ENCODE data around the gene ZNF558.

- TF ChIP-seq, protein P1, sequence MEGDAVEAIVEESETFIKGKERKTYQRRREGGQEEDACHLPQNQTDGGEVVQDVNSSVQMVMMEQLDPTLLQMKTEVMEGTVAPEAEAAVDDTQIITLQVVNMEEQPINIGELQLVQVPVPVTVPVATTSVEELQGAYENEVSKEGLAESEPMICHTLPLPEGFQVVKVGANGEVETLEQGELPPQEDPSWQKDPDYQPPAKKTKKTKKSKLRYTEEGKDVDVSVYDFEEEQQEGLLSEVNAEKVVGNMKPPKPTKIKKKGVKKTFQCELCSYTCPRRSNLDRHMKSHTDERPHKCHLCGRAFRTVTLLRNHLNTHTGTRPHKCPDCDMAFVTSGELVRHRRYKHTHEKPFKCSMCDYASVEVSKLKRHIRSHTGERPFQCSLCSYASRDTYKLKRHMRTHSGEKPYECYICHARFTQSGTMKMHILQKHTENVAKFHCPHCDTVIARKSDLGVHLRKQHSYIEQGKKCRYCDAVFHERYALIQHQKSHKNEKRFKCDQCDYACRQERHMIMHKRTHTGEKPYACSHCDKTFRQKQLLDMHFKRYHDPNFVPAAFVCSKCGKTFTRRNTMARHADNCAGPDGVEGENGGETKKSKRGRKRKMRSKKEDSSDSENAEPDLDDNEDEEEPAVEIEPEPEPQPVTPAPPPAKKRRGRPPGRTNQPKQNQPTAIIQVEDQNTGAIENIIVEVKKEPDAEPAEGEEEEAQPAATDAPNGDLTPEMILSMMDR (conservative IDR thresholded peaks at IDR 0.05; ENCODE audit: low read depth in 2 of 2) = no peak
- TF ChIP-seq POLR2AphosphoS5 (IDR thresholded peaks at IDR 0.05; ENCODE audit: low read depth) (no peak), EZH2 (IDR thresholded peaks at IDR 0.05; ENCODE audit: low read depth, unreplicated experiment) (no peak), JUNB (IDR thresholded peaks at IDR 0.05; ENCODE audit: unreplicated experiment) (no peak), EZH2phosphoT487 (IDR thresholded peaks at IDR 0.05; ENCODE audit: unreplicated experiment) (no peak), ETS1 (IDR thresholded peaks at IDR 0.05) (no peak), NANOG (IDR thresholded peaks at IDR 0.05; ENCODE audit: borderline replicate concordance) (no peak), CREB1 (CRISPR knock-in tag; IDR thresholded peaks at IDR 0.05; ENCODE audit: low read depth) (no peak), ZNF331 (CRISPR knock-in tag; IDR thresholded peaks at IDR 0.05; ENCODE audit: low read depth) (no peak), STAT1 (IDR thresholded peaks at IDR 0.05; ENCODE audit: unreplicated experiment) (no peak), ZNF114 (CRISPR knock-in tag; IDR thresholded peaks at IDR 0.05) (no peak)
- TF ChIP-seq, protein P2, sequence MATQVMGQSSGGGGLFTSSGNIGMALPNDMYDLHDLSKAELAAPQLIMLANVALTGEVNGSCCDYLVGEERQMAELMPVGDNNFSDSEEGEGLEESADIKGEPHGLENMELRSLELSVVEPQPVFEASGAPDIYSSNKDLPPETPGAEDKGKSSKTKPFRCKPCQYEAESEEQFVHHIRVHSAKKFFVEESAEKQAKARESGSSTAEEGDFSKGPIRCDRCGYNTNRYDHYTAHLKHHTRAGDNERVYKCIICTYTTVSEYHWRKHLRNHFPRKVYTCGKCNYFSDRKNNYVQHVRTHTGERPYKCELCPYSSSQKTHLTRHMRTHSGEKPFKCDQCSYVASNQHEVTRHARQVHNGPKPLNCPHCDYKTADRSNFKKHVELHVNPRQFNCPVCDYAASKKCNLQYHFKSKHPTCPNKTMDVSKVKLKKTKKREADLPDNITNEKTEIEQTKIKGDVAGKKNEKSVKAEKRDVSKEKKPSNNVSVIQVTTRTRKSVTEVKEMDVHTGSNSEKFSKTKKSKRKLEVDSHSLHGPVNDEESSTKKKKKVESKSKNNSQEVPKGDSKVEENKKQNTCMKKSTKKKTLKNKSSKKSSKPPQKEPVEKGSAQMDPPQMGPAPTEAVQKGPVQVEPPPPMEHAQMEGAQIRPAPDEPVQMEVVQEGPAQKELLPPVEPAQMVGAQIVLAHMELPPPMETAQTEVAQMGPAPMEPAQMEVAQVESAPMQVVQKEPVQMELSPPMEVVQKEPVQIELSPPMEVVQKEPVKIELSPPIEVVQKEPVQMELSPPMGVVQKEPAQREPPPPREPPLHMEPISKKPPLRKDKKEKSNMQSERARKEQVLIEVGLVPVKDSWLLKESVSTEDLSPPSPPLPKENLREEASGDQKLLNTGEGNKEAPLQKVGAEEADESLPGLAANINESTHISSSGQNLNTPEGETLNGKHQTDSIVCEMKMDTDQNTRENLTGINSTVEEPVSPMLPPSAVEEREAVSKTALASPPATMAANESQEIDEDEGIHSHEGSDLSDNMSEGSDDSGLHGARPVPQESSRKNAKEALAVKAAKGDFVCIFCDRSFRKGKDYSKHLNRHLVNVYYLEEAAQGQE (IDR thresholded peaks at IDR 0.05; ENCODE audit: unreplicated experiment) = no peak
- TF ChIP-seq, protein P3, sequence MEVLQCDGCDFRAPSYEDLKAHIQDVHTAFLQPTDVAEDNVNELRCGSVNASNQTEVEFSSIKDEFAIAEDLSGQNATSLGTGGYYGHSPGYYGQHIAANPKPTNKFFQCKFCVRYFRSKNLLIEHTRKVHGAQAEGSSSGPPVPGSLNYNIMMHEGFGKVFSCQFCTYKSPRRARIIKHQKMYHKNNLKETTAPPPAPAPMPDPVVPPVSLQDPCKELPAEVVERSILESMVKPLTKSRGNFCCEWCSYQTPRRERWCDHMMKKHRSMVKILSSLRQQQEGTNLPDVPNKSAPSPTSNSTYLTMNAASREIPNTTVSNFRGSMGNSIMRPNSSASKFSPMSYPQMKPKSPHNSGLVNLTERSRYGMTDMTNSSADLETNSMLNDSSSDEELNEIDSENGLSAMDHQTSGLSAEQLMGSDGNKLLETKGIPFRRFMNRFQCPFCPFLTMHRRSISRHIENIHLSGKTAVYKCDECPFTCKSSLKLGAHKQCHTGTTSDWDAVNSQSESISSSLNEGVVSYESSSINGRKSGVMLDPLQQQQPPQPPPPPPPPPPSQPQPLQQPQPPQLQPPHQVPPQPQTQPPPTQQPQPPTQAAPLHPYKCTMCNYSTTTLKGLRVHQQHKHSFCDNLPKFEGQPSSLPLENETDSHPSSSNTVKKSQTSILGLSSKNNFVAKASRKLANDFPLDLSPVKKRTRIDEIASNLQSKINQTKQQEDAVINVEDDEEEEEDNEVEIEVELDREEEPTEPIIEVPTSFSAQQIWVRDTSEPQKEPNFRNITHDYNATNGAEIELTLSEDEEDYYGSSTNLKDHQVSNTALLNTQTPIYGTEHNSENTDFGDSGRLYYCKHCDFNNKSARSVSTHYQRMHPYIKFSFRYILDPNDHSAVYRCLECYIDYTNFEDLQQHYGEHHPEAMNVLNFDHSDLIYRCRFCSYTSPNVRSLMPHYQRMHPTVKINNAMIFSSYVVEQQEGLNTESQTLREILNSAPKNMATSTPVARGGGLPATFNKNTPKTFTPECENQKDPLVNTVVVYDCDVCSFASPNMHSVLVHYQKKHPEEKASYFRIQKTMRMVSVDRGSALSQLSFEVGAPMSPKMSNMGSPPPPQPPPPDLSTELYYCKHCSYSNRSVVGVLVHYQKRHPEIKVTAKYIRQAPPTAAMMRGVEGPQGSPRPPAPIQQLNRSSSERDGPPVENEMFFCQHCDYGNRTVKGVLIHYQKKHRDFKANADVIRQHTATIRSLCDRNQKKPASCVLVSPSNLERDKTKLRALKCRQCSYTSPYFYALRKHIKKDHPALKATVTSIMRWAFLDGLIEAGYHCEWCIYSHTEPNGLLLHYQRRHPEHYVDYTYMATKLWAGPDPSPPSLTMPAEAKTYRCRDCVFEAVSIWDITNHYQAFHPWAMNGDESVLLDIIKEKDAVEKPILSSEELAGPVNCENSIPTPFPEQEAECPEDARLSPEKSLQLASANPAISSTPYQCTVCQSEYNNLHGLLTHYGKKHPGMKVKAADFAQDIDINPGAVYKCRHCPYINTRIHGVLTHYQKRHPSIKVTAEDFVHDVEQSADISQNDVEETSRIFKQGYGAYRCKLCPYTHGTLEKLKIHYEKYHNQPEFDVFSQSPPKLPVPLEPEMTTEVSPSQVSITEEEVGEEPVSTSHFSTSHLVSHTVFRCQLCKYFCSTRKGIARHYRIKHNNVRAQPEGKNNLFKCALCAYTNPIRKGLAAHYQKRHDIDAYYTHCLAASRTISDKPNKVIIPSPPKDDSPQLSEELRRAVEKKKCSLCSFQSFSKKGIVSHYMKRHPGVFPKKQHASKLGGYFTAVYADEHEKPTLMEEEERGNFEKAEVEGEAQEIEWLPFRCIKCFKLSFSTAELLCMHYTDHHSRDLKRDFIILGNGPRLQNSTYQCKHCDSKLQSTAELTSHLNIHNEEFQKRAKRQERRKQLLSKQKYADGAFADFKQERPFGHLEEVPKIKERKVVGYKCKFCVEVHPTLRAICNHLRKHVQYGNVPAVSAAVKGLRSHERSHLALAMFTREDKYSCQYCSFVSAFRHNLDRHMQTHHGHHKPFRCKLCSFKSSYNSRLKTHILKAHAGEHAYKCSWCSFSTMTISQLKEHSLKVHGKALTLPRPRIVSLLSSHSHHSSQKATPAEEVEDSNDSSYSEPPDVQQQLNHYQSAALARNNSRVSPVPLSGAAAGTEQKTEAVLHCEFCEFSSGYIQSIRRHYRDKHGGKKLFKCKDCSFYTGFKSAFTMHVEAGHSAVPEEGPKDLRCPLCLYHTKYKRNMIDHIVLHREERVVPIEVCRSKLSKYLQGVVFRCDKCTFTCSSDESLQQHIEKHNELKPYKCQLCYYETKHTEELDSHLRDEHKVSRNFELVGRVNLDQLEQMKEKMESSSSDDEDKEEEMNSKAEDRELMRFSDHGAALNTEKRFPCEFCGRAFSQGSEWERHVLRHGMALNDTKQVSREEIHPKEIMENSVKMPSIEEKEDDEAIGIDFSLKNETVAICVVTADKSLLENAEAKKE (CRISPR knock-in tag; IDR thresholded peaks at IDR 0.05) = no peak
Observed at GRCh38 chr19:8849232-8849631, 17.1 kb upstream of the ZNF558 start.

Measured in GM23338 (cell line).